GM12878 (cell line): ENCODE results near the gene MED6. TPM values are rescaled to one million over a fixed set of nuclear protein-coding genes. Genes with fewer than 3 reads are reported as not detected.

Experiments used
- ATAC-seq: fragments of 200-7000 bp; cut with Tn5 transposase; 3 replicates; pipeline ENCODE4 v1.9.1; 2020; ENCODE audit warnings: mild to moderate bottlenecking, moderate library complexity
- BruUV-seq: library from RNA; stranded (reverse); fragments of 400-500 nt; replicated peaks from 2 replicates; lab custom pipeline; 2021; lab: Mats Ljungman, UMichigan
- CTCF ChIA-PET: fragments of 300-600 bp; sonication (Branson Sonifier 250); formaldehyde crosslinking; extraction: SDS; loops from one replicate; lab custom pipeline; 2021; ENCODE audit warnings: inconsistent platforms; lab: Yijun Ruan, JAX
- POLR2A ChIA-PET: fragments of 350-600 bp; formaldehyde crosslinking; extraction: SDS; loops from one replicate; lab custom pipeline; 2021; ENCODE audit warnings: inconsistent platforms; lab: Charles Lee
- RAD21 ChIA-PET: fragments of 300-600 bp; sonication (Branson Sonifier 250); formaldehyde crosslinking; loops from one replicate; lab custom pipeline; 2023; ENCODE audit warnings: antibody characterized with exemption; ENCODE audit not compliant: unreplicated experiment; lab: Charles Lee
- SMC1A ChIA-PET: fragments of 300-600 bp; sonication (Branson Sonifier 250); formaldehyde crosslinking; loops from one replicate; lab custom pipeline; 2023; ENCODE audit not compliant: unreplicated experiment, uncharacterized antibody; lab: Charles Lee
- DNase-seq: peaks from one replicate; pipeline ENCODE4 v3.0.0-alpha.2; 2011; ENCODE audit warnings: low read depth, low spot score
- FAIRE-seq: peaks from 3 replicates; lab custom pipeline; 2011; peaks lifted over from hg19 to GRCh38; lab: Jason Lieb, UNC
- H2AFZ ChIP-seq: 2 replicates; pipeline ENCODE4 v1.6.0; 2011; ENCODE audit warnings: low read depth, low read length, control low read depth; ENCODE audit not compliant: control insufficient read depth
- H3K27ac ChIP-seq: 2 replicates; pipeline ENCODE4 v1.5.1; 2011; ENCODE audit warnings: control low read depth; ENCODE audit not compliant: control insufficient read depth, insufficient read depth
- H3K27me3 ChIP-seq, 2 experiments: replicated peaks in 1 of 2; 2 replicates each; pipeline versions ENCODE4 v1.6.0 to v1.6.1; 2011; ENCODE audit warnings: low read length in 1 of 2; ENCODE audit not compliant: control insufficient read depth in 2 of 2, insufficient read depth in 2 of 2
- H3K36me3 ChIP-seq, 2 experiments: 2 replicates each; pipeline ENCODE4 v1.5.1; 2011; ENCODE audit warnings: low read length in 1 of 2; ENCODE audit not compliant: control insufficient read depth in 2 of 2, insufficient read depth in 2 of 2
- H3K4me1 ChIP-seq: 2 replicates; pipeline ENCODE4 v1.6.1; 2011; ENCODE audit warnings: mild to moderate bottlenecking, low read length, moderate library complexity, mixed read lengths; ENCODE audit not compliant: control insufficient read depth, insufficient read depth
- H3K4me2 ChIP-seq: 2 replicates; pipeline ENCODE4 v1.6.0; 2011; ENCODE audit warnings: control low read depth; ENCODE audit not compliant: control insufficient read depth, insufficient read depth
- H3K4me3 ChIP-seq: fragments of 200-600 bp; sonication (generic); 2 replicates; pipeline ENCODE4 v1.5.1; 2016
- H3K79me2 ChIP-seq: 2 replicates; pipeline ENCODE4 v1.6.0; 2011; ENCODE audit warnings: low read length; ENCODE audit not compliant: control insufficient read depth, insufficient read depth
- H3K9ac ChIP-seq: 2 replicates; pipeline ENCODE4 v1.8.0; 2011; ENCODE audit warnings: low read length, control low read depth, mixed read lengths; ENCODE audit not compliant: control insufficient read depth, insufficient read depth
- H3K9me3 ChIP-seq: replicated peaks from 3 replicates; pipeline ENCODE4 v1.5.1; 2011; ENCODE audit warnings: mild to moderate bottlenecking, low read length; ENCODE audit not compliant: control insufficient read depth, insufficient read depth
- H4K20me1 ChIP-seq: 2 replicates; pipeline ENCODE4 v1.6.0; 2011; ENCODE audit not compliant: control insufficient read depth, insufficient read depth
- CEBPB ChIP-seq, 2 experiments: fragments of 150-350 bp in 1 of 2; IDR thresholded peaks; 2 replicates each; pipeline ENCODE4 v1.6.1; 2012 to 2014; ENCODE audit warnings: low read depth in 2 of 2, low read length in 2 of 2, borderline replicate concordance in 1 of 2, inconsistent platforms in 1 of 2
- CHD1 ChIP-seq: IDR thresholded peaks from 2 replicates; pipeline ENCODE4 v1.6.1; 2012; ENCODE audit warnings: low read depth, low read length, improper control_type of control experiment
- CREM ChIP-seq: IDR thresholded peaks from 2 replicates; pipeline ENCODE4 v1.6.1; 2014; ENCODE audit warnings: antibody characterized with exemption, low read depth
- EED ChIP-seq: sonication (generic); IDR thresholded peaks from 2 replicates; pipeline ENCODE4 v1.6.1; 2016; ENCODE audit warnings: antibody characterized with exemption, low read depth
- HDAC2 ChIP-seq: fragments of 200-600 bp; sonication (generic); IDR thresholded peaks from 2 replicates; pipeline ENCODE4 v1.6.1; 2017
- MYC ChIP-seq: IDR thresholded peaks from 2 replicates; pipeline ENCODE4 v1.6.1; 2011; ENCODE audit warnings: mild to moderate bottlenecking, low read length, moderate library complexity, inconsistent platforms; ENCODE audit not compliant: insufficient read depth, insufficient replicate concordance, insufficient read length, severe bottlenecking
- PKNOX1 ChIP-seq: fragments of 450-650 bp; IDR thresholded peaks from 2 replicates; pipeline ENCODE4 v1.6.1; 2016; ENCODE audit warnings: mild to moderate bottlenecking
- POLR2AphosphoS2 ChIP-seq: IDR thresholded peaks from 2 replicates; pipeline ENCODE4 v1.6.1; 2011; ENCODE audit warnings: low read depth, mild to moderate bottlenecking, low read length, improper control_type of control experiment, moderate library complexity
- RAD51 ChIP-seq: fragments of 450-650 bp; IDR thresholded peaks from 2 replicates; pipeline ENCODE4 v1.6.1; 2016; ENCODE audit warnings: moderate library complexity, mild to moderate bottlenecking, inconsistent platforms
- RBBP5 ChIP-seq: fragments of 200-600 bp; sonication (generic); conservative IDR thresholded peaks from 2 replicates; pipeline ENCODE4 v1.6.1; 2016
- STAT1 ChIP-seq: fragments of 450-650 bp; conservative IDR thresholded peaks from 2 replicates; pipeline ENCODE4 v1.6.1; 2014; ENCODE audit warnings: antibody characterized with exemption, mild to moderate bottlenecking
- ZNF687 ChIP-seq: fragments of 450-650 bp; IDR thresholded peaks from 2 replicates; pipeline ENCODE4 v1.6.1; 2017; ENCODE audit warnings: mild to moderate bottlenecking, moderate library complexity
- WGBS: methylation state at CpG from one replicate; pipeline ENCODE4 v1.1.6; 2016; ENCODE audit warnings: low lambda C conversion rate; ENCODE audit not compliant: insufficient replicate concordance, insufficient coverage; ENCODE audit errors: missing lambda C conversion rate; 5-methylcytosine and 5-hydroxymethylcytosine counted together
- in situ Hi-C: fragments of 300-500 bp; cut with MboI; formaldehyde crosslinking; loops from 9 replicates; pipeline ENCODE4 v1.14.3; 2018; ENCODE audit warnings: mixed read lengths
- intact Hi-C: fragments of 100-400 bp; cut with micrococcal nuclease; formaldehyde crosslinking; loops from one replicate; pipeline ENCODE4 v1.14.2; 2022; ENCODE audit not compliant: unreplicated experiment
- polyA plus RNA-seq, 11 experiments: library from polyadenylated mRNA; depleted of rRNA in 4 of 11; unstranded in 6 of 11; stranded (reverse) in 5 of 11; fragments of >200 nt; fragmentation: Nextera tagmentation in 4 of 11; fragmentation: Illumina TruSeq in 1 of 11; extraction: Ambion mirVana in 4 of 11; extraction: Trizol in 1 of 11; gene quantifications; 1 replicate in 1 of 11; 2 replicates in 10 of 11; pipeline versions ENCODE4 v1.2.1 to v1.2.3, GENCODE V29; 2011 to 2016; ENCODE audit warnings: inconsistent platforms in 2 of 11, missing spikeins in 2 of 11, low read depth in 1 of 11
- total RNA-seq, 4 experiments: library from RNA; depleted of rRNA in 3 of 4; stranded (reverse); fragments of >200 nt in 3 of 4; fragmentation: Illumina TruSeq in 1 of 4; extraction: Trizol in 1 of 4; gene quantifications; 2 replicates each; pipeline versions ENCODE4 v1.2.1 to v1.2.3, GENCODE V29; 2013 to 2021
- TF ChIP-seq, protein P1 (sequence below): IDR thresholded peaks from 2 replicates; pipeline ENCODE4 v1.6.1; 2011; ENCODE audit warnings: low read depth, mild to moderate bottlenecking, low read length, moderate library complexity, borderline replicate concordance; ENCODE audit errors: extremely low read depth
- TF ChIP-seq, protein P2 (sequence below): fragments of 450-650 bp; IDR thresholded peaks from 2 replicates; pipeline ENCODE4 v1.6.1; 2017; ENCODE audit warnings: mild to moderate bottlenecking, low read depth, inconsistent platforms; ENCODE audit not compliant: poor library complexity, severe bottlenecking

The MED6 gene
- total and polyA plus RNA-seq, 10 of the 15 experiments (the other 5 are each of a cell fraction or from before 2014, with no cell fraction given): 29.2 to 74.9 (median 46.2) TPM

GRCh38 chr14:70618314-70618713, 17.9 kb upstream of the MED6 start:
- H3K79me2 ChIP-seq: no peaks in the 10 kb centered on the region
- 50% methylated on average over 2 of the region's 2 CpGs for WGBS
- ChIA-PET POLR2A (no interaction called here), SMC1A (interaction anchor here (0.6 kb wide), 1 partner anchor 185 kb away, joined by 3 read pairs; no protein-coding TSS in a partner anchor), RAD21 (interaction anchor here (2.4 kb wide), 1 partner anchor 95 kb away, joined by 9 read pairs; no protein-coding TSS in a partner anchor), CTCF (interaction anchor here (1.4 to 2.0 kb wide), 2 partner anchors 95 to 97 kb away, joined by 4 to 6 read pairs; no protein-coding TSS in a partner anchor)
- intact Hi-C loops: no loop called here
- 0 out of 4 replicates have a peak, but pooled peaks cover 0 to 2% of the 10 kb centered on the region in 2 experiments for H3K36me3 ChIP-seq
- H3K27me3 ChIP-seq: no peaks in the 10 kb centered on the region
- no peaks in the 10 kb centered on the region for H4K20me1 ChIP-seq
- H3K27ac ChIP-seq: no peak overlapping the region
- H3K4me2 ChIP-seq: no peak overlapping the region
- H3K4me1 ChIP-seq: no peaks in the 10 kb centered on the region
- BruUV-seq: no TSS peak
- H3K9ac ChIP-seq: no peak overlapping the region
- no peak for ATAC-seq
- H3K4me3 ChIP-seq: no peak overlapping the region
- no peak for DNase-seq
- H3K9me3 ChIP-seq: no peaks in the 10 kb centered on the region
- no peak overlapping the region for H2AFZ ChIP-seq
- in situ Hi-C loops: no loop called here
- FAIRE-seq: no peak
- TF ChIP-seq, protein P1, sequence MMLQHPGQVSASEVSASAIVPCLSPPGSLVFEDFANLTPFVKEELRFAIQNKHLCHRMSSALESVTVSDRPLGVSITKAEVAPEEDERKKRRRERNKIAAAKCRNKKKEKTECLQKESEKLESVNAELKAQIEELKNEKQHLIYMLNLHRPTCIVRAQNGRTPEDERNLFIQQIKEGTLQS: no peak
- no peak for TF ChIP-seq PKNOX1
- TF ChIP-seq CREM: no peak
- TF ChIP-seq, protein P2, sequence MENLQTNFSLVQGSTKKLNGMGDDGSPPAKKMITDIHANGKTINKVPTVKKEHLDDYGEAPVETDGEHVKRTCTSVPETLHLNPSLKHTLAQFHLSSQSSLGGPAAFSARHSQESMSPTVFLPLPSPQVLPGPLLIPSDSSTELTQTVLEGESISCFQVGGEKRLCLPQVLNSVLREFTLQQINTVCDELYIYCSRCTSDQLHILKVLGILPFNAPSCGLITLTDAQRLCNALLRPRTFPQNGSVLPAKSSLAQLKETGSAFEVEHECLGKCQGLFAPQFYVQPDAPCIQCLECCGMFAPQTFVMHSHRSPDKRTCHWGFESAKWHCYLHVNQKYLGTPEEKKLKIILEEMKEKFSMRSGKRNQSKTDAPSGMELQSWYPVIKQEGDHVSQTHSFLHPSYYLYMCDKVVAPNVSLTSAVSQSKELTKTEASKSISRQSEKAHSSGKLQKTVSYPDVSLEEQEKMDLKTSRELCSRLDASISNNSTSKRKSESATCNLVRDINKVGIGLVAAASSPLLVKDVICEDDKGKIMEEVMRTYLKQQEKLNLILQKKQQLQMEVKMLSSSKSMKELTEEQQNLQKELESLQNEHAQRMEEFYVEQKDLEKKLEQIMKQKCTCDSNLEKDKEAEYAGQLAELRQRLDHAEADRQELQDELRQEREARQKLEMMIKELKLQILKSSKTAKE: no peak
- TF ChIP-seq POLR2AphosphoS2: no peak
- TF ChIP-seq CHD1: no peak
- no peak for TF ChIP-seq HDAC2
- no peak for TF ChIP-seq CEBPB (IDR thresholded peaks at IDR 0.05; ENCODE audit: borderline replicate concordance in 1 of 2, low read depth in 2 of 2, low read length in 2 of 2)
- no peak for TF ChIP-seq RBBP5
- no peak for TF ChIP-seq ZNF687
- no peak for TF ChIP-seq STAT1
- no peak for TF ChIP-seq MYC
- no peak for TF ChIP-seq RAD51
- TF ChIP-seq EED: no peak
